Measurements from ENCODE around the gene HAUS5. TPM values are rescaled to one million over a fixed set of nuclear protein-coding genes. Genes with fewer than 3 reads are reported as not detected.
A peak's percentile ranks its signal among the peaks of the same experiment; 100 is the strongest.

Gene HAUS5
- total and polyA plus RNA-seq, 10 of the 15 experiments (the other 5 are each of a cell fraction or from before 2014, with no cell fraction given) = 3.1 to 32.6 (median 17.6) TPM

DNA sequence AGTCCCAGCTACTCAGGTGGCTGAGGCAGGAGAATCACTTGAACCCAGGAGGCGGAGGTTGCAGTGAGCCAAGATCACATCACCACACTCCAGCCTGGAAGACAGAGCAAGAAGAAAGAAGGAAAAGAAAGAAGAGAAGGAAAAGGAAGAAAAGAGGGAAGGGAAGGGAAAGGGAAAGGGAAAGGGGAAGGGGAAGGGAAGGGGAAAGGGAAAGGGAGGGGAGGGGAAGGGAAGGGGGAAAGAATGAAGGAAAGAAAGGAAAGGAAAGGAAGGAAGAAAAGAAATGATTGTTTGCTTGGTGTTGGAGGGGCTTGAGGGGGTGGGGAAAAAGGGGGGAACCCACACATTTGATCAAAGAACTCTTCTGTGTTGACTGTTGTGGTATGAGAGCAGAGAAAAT is 16.6 kb upstream of the HAUS5 start:
- Histone ChIP-seq H3K4me1 (ENCODE audit: control insufficient read depth, insufficient read depth, low read length) (no peaks in the 10 kb centered on the region; the same call in none of the 2 replicates), H3K4me3 (no peak overlapping the region), H3K79me2 (ENCODE audit: control insufficient read depth, insufficient read depth, low read length) (no peaks in the 10 kb centered on the region), H3K9me3 (replicated peaks; ENCODE audit: control insufficient read depth, insufficient read depth, low read length) (no peaks in the 10 kb centered on the region), H3K9ac (ENCODE audit: control insufficient read depth, insufficient read depth, low read length) (no peak overlapping the region), H3K27me3 (replicated peaks in 1 of 2; ENCODE audit: control insufficient read depth in 2 of 2, insufficient read depth in 2 of 2, low read length in 1 of 2) (no peaks in the 10 kb centered on the region; a peak in 1 of 4 replicates), H4K20me1 (ENCODE audit: control insufficient read depth, insufficient read depth) (no peaks in the 10 kb centered on the region), H3K36me3 (ENCODE audit: control insufficient read depth in 2 of 2, insufficient read depth in 2 of 2, low read length in 1 of 2) (no peaks in the 10 kb centered on the region), H3K4me2 (ENCODE audit: control insufficient read depth, insufficient read depth) (no peak overlapping the region), H3K27ac (ENCODE audit: control insufficient read depth, insufficient read depth) (no peak overlapping the region), H2AFZ (ENCODE audit: control insufficient read depth, low read depth, low read length) (peak overlapping the region; percentile 88; the same call in 1 of the 2 replicates)
- ChIA-PET POLR2A (interaction anchor here (0.7 to 3.0 kb wide), 4 partner anchors 16 to 518 kb away, joined by 3 to 15 read pairs (median 4); partner anchors contain the start of genes COX6B1 and HAUS5), SMC1A (ENCODE audit: uncharacterized antibody, unreplicated experiment) (interaction anchor here (1.6 kb wide), 1 partner anchor 99 kb away, joined by 3 read pairs; no protein-coding TSS in a partner anchor), CTCF (interaction anchor here (0.9 to 3.2 kb wide), 5 partner anchors 15 to 88 kb away, joined by 3 to 16 read pairs (median 5); no protein-coding TSS in a partner anchor), RAD21 (ENCODE audit: unreplicated experiment) (interaction anchor here (0.9 to 3.4 kb wide), 4 partner anchors 11 to 239 kb away, joined by 3 to 11 read pairs (median 5); no protein-coding TSS in a partner anchor)
- BruUV-seq (replicated peaks) = no TSS peak
- WGBS (ENCODE audit: insufficient coverage, insufficient replicate concordance, low lambda C conversion rate, missing lambda C conversion rate) = 100% methylated on average over 1 of the region's 1 CpG
- intact Hi-C loops (cut with micrococcal nuclease; ENCODE audit: unreplicated experiment) (loop anchor here (5.0 kb wide), 1 partner anchor 249 kb away; the partner anchor contains the start of gene FFAR1), in situ Hi-C loops (cut with MboI) (no loop called here)
- no peak for FAIRE-seq
- DNase-seq (ENCODE audit: low read depth, low spot score) = no peak
- TF ChIP-seq EZH2 (IDR thresholded peaks at IDR 0.05; ENCODE audit: borderline replicate concordance, control insufficient read depth, low read depth, low read length) (no peak), SREBF2 (IDR thresholded peaks at IDR 0.05; ENCODE audit: low read length) (no peak), GABPA (IDR thresholded peaks at IDR 0.05; ENCODE audit: low read depth) (no peak), TBL1XR1 (IDR thresholded peaks at IDR 0.05; ENCODE audit: low read depth, low read length) (no peak), TCF12 (IDR thresholded peaks at IDR 0.05; ENCODE audit: low read depth, low read length) (no peak), NR2C1 (IDR thresholded peaks at IDR 0.05) (no peak)
- TF ChIP-seq, protein P1, sequence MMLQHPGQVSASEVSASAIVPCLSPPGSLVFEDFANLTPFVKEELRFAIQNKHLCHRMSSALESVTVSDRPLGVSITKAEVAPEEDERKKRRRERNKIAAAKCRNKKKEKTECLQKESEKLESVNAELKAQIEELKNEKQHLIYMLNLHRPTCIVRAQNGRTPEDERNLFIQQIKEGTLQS (IDR thresholded peaks at IDR 0.05; ENCODE audit: borderline replicate concordance, extremely low read depth, low read depth, low read length) = no peak
- no peak for ATAC-seq
